ENCODE measurements around the gene NOL9. TPM values are rescaled to one million over a fixed set of nuclear protein-coding genes. Genes with fewer than 3 reads are reported as not detected.
"Not testable (repeated sequence)": the region's sequence is repeated elsewhere in the genome, so short reads cannot be mapped to it uniquely, and the experiment has no call there.

The NOL9 gene
- total RNA-seq, 1 donor from 2014 or later, result 11.1 TPM

GRCh38 chr1:6506210-6507036 lies 47.9 kb downstream of the NOL9 start:
- ATAC-seq (no peak), DNase-seq (ENCODE audit: low spot score) (no peak)

GRCh38 chr1:6505367-6506209 lies 48.7 kb downstream of the NOL9 start:
- ATAC-seq (no peak), DNase-seq (ENCODE audit: low spot score) (no peak)

GRCh38 chr1:6504887-6505286 lies 49.4 kb downstream of the NOL9 start:
- DNase-seq (ENCODE audit: low spot score), result no peak
- ATAC-seq, result no peak

GRCh38 chr1:6503884-6504602 lies 50.3 kb downstream of the NOL9 start:
- DNase-seq (ENCODE audit: low spot score), result no peak
- ATAC-seq, result no peak

- peak; percentile 37 for ATAC-seq
- DNase-seq (ENCODE audit: low spot score), result no peak
Measured at GRCh38 chr1:6502000-6502891, 52.1 kb downstream of the NOL9 start.

GRCh38 chr1:6501279-6501813 lies 53.0 kb downstream of the NOL9 start:
- ATAC-seq, result no peak
- no peak for DNase-seq (ENCODE audit: low spot score)

GRCh38 chr1:6500544-6501278 lies 53.6 kb downstream of the NOL9 start:
- no peak for ATAC-seq
- no peak for DNase-seq (ENCODE audit: low spot score)

- no peak for ATAC-seq
Measured at GRCh38 chr1:6499296-6499695, 55.0 kb downstream of the NOL9 start.

GRCh38 chr1:6498576-6499111 lies 55.7 kb downstream of the NOL9 start:
- ATAC-seq (no peak), DNase-seq (ENCODE audit: low spot score) (no peak)

More at GRCh38 chr1:6499296-6499695, 55.0 kb downstream of the NOL9 start:
- no peak for DNase-seq (ENCODE audit: low spot score)

- no peak for DNase-seq (ENCODE audit: low spot score)
- no peak for ATAC-seq
Measured at GRCh38 chr1:6497867-6498575, 56.3 kb downstream of the NOL9 start.

- DNase-seq (ENCODE audit: low spot score), result no peak
- peak; percentile 72 for ATAC-seq
Measured at GRCh38 chr1:6497215-6497866, 57.0 kb downstream of the NOL9 start.

- no peak for ATAC-seq
- DNase-seq (ENCODE audit: low spot score), result no peak
Measured at GRCh38 chr1:6496890-6497214, 57.5 kb downstream of the NOL9 start.

- no peak for ATAC-seq
- DNase-seq (ENCODE audit: low spot score), result no peak
Measured at GRCh38 chr1:6496365-6496721, 58.0 kb downstream of the NOL9 start.

GRCh38 chr1:6495540-6496364 lies 58.6 kb downstream of the NOL9 start:
- ATAC-seq (no peak), DNase-seq (ENCODE audit: low spot score) (no peak)

- DNase-seq (ENCODE audit: low spot score) (no peak), ATAC-seq (no peak)
Measured at GRCh38 chr1:6495041-6495441, 59.3 kb downstream of the NOL9 start.

GRCh38 chr1:6494627-6495026 lies 59.7 kb downstream of the NOL9 start:
- DNase-seq (ENCODE audit: low spot score), result no peak
- no peak for ATAC-seq

GRCh38 chr1:6493834-6494223 lies 60.5 kb downstream of the NOL9 start:
- DNase-seq (ENCODE audit: low spot score); ATAC-seq: not testable (repeated sequence)

Data from left lobe of liver (tissue), 2 donors.